HL-60 (cell line): ENCODE measurements around the gene PIM3.

ENCODE experiments used
- POLR2AphosphoS5 ChIP-seq: IDR thresholded peaks from 2 replicates; pipeline ENCODE4 v1.6.1; 2012; ENCODE audit warnings: low read depth
- TF ChIP-seq, protein P1 (sequence below): IDR thresholded peaks from one replicate; pipeline ENCODE4 v1.5.1; 2011; ENCODE audit warnings: low read length, control low read depth, inconsistent platforms; ENCODE audit not compliant: insufficient read depth
- TF ChIP-seq, protein P2 (sequence below): IDR thresholded peaks from 2 replicates; pipeline ENCODE4 v1.6.1; 2012; ENCODE audit warnings: low read depth; ENCODE audit not compliant: insufficient replicate concordance

- no peak; the same call in 1 of the 2 replicates for TF ChIP-seq POLR2AphosphoS5
- TF ChIP-seq, protein P1, sequence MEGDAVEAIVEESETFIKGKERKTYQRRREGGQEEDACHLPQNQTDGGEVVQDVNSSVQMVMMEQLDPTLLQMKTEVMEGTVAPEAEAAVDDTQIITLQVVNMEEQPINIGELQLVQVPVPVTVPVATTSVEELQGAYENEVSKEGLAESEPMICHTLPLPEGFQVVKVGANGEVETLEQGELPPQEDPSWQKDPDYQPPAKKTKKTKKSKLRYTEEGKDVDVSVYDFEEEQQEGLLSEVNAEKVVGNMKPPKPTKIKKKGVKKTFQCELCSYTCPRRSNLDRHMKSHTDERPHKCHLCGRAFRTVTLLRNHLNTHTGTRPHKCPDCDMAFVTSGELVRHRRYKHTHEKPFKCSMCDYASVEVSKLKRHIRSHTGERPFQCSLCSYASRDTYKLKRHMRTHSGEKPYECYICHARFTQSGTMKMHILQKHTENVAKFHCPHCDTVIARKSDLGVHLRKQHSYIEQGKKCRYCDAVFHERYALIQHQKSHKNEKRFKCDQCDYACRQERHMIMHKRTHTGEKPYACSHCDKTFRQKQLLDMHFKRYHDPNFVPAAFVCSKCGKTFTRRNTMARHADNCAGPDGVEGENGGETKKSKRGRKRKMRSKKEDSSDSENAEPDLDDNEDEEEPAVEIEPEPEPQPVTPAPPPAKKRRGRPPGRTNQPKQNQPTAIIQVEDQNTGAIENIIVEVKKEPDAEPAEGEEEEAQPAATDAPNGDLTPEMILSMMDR = no peak
- TF ChIP-seq, protein P2, sequence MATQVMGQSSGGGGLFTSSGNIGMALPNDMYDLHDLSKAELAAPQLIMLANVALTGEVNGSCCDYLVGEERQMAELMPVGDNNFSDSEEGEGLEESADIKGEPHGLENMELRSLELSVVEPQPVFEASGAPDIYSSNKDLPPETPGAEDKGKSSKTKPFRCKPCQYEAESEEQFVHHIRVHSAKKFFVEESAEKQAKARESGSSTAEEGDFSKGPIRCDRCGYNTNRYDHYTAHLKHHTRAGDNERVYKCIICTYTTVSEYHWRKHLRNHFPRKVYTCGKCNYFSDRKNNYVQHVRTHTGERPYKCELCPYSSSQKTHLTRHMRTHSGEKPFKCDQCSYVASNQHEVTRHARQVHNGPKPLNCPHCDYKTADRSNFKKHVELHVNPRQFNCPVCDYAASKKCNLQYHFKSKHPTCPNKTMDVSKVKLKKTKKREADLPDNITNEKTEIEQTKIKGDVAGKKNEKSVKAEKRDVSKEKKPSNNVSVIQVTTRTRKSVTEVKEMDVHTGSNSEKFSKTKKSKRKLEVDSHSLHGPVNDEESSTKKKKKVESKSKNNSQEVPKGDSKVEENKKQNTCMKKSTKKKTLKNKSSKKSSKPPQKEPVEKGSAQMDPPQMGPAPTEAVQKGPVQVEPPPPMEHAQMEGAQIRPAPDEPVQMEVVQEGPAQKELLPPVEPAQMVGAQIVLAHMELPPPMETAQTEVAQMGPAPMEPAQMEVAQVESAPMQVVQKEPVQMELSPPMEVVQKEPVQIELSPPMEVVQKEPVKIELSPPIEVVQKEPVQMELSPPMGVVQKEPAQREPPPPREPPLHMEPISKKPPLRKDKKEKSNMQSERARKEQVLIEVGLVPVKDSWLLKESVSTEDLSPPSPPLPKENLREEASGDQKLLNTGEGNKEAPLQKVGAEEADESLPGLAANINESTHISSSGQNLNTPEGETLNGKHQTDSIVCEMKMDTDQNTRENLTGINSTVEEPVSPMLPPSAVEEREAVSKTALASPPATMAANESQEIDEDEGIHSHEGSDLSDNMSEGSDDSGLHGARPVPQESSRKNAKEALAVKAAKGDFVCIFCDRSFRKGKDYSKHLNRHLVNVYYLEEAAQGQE = no peak
Measured at GRCh38 chr22:49962012-49962750, 1.6 kb downstream of the PIM3 start.
